Measurements from ENCODE around the gene IPCEF1. TPM values are rescaled to one million over a fixed set of nuclear protein-coding genes. Genes with fewer than 3 reads are reported as not detected.

Gene IPCEF1
- total and polyA plus RNA-seq, 4 donors: 0.46 to 2.8 (median 1.3) TPM

DNA sequence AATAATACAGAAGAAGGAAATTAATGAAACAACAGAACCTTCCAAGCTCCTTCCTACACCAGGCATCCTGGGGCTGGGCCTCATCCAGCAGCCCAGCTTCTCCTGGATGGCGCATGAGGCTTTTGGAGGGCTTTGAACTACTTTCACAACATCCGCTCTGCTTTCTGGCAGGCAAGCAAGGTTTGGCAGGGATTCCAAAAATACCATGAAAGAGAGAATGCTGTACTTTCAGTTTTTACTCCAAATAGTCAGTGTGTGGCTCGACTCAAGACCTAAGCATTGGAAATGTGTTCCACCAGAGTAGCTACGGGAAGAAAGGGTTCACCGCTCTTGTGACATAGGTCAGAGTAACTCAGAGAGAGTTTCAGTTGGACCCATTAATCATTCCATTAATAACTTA, 192.2 kb downstream of the IPCEF1 start:
- no peaks in the 10 kb centered on the region for H3K27me3 ChIP-seq (ENCODE audit: control insufficient read depth in 4 of 4, insufficient read depth in 4 of 4, low read length in 3 of 4)
- 21% methylated on average over 5 of the region's 5 CpGs for WGBS
- H3K27ac ChIP-seq (ENCODE audit: low read depth in 1 of 2, low read length in 2 of 2): peak overlapping the region in 1 of 2 donors; percentile 11
- H3K4me1 ChIP-seq (ENCODE audit: control insufficient read depth in 4 of 4, insufficient read depth in 4 of 4, low read length in 3 of 4): peaks cover 0 to 3% (median 0%) of the 10 kb centered on the region in 4 donors
- peak overlapping the region in 1 of 3 donors; percentile 32 for H3K4me3 ChIP-seq (ENCODE audit: low read depth in 1 of 3, low read length in 3 of 3)
- no peak for DNase-seq (ENCODE audit: low spot score)
- H3K36me3 ChIP-seq (ENCODE audit: control insufficient read depth in 4 of 4, insufficient read depth in 3 of 4, low read depth in 1 of 4, low read length in 3 of 4): no peaks in the 10 kb centered on the region
- H3K9me3 ChIP-seq (ENCODE audit: control insufficient read depth in 4 of 4, low read length in 3 of 4): no peaks in the 10 kb centered on the region
- H3K9ac ChIP-seq (ENCODE audit: low read depth in 1 of 2, low read length in 2 of 2): no peak overlapping the region
- peak; percentile 48 to 57 for TF ChIP-seq HNF4A (conservative IDR thresholded peaks at IDR 0.05)
- TF ChIP-seq RAD21 (IDR thresholded peaks at IDR 0.05): peak; percentile 36 to 40
- peak; percentile 65 for TF ChIP-seq YY1 (IDR thresholded peaks at IDR 0.05)
- TF ChIP-seq, protein P1, sequence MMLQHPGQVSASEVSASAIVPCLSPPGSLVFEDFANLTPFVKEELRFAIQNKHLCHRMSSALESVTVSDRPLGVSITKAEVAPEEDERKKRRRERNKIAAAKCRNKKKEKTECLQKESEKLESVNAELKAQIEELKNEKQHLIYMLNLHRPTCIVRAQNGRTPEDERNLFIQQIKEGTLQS (IDR thresholded peaks at IDR 0.05): no peak
- no peak for TF ChIP-seq HNF4G (IDR thresholded peaks at IDR 0.05)
- TF ChIP-seq, protein P2, sequence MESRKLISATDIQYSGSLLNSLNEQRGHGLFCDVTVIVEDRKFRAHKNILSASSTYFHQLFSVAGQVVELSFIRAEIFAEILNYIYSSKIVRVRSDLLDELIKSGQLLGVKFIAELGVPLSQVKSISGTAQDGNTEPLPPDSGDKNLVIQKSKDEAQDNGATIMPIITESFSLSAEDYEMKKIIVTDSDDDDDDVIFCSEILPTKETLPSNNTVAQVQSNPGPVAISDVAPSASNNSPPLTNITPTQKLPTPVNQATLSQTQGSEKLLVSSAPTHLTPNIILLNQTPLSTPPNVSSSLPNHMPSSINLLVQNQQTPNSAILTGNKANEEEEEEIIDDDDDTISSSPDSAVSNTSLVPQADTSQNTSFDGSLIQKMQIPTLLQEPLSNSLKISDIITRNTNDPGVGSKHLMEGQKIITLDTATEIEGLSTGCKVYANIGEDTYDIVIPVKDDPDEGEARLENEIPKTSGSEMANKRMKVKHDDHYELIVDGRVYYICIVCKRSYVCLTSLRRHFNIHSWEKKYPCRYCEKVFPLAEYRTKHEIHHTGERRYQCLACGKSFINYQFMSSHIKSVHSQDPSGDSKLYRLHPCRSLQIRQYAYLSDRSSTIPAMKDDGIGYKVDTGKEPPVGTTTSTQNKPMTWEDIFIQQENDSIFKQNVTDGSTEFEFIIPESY (IDR thresholded peaks at IDR 0.05): no peak
- TF ChIP-seq, protein P3, sequence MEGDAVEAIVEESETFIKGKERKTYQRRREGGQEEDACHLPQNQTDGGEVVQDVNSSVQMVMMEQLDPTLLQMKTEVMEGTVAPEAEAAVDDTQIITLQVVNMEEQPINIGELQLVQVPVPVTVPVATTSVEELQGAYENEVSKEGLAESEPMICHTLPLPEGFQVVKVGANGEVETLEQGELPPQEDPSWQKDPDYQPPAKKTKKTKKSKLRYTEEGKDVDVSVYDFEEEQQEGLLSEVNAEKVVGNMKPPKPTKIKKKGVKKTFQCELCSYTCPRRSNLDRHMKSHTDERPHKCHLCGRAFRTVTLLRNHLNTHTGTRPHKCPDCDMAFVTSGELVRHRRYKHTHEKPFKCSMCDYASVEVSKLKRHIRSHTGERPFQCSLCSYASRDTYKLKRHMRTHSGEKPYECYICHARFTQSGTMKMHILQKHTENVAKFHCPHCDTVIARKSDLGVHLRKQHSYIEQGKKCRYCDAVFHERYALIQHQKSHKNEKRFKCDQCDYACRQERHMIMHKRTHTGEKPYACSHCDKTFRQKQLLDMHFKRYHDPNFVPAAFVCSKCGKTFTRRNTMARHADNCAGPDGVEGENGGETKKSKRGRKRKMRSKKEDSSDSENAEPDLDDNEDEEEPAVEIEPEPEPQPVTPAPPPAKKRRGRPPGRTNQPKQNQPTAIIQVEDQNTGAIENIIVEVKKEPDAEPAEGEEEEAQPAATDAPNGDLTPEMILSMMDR (IDR thresholded peaks at IDR 0.05; ENCODE audit: low read depth, low read length, missing input control): no peak
- peak; percentile 84 for TF ChIP-seq NR2F2 (IDR thresholded peaks at IDR 0.05)
- no peak for TF ChIP-seq FOXA1 (IDR thresholded peaks at IDR 0.05)
- TF ChIP-seq, protein P4, sequence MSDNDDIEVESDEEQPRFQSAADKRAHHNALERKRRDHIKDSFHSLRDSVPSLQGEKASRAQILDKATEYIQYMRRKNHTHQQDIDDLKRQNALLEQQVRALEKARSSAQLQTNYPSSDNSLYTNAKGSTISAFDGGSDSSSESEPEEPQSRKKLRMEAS (IDR thresholded peaks at IDR 0.05): peak; percentile 81
- peak; percentile 25 to 78 for TF ChIP-seq GABPA (IDR thresholded peaks at IDR 0.05 in 1 of 2, conservative IDR thresholded peaks at IDR 0.05 in 1 of 2)
- no peak for TF ChIP-seq FOXA2 (IDR thresholded peaks at IDR 0.05)
- peak; percentile 76 to 78 for TF ChIP-seq RXRA (IDR thresholded peaks at IDR 0.05)
- TF ChIP-seq, protein P5, sequence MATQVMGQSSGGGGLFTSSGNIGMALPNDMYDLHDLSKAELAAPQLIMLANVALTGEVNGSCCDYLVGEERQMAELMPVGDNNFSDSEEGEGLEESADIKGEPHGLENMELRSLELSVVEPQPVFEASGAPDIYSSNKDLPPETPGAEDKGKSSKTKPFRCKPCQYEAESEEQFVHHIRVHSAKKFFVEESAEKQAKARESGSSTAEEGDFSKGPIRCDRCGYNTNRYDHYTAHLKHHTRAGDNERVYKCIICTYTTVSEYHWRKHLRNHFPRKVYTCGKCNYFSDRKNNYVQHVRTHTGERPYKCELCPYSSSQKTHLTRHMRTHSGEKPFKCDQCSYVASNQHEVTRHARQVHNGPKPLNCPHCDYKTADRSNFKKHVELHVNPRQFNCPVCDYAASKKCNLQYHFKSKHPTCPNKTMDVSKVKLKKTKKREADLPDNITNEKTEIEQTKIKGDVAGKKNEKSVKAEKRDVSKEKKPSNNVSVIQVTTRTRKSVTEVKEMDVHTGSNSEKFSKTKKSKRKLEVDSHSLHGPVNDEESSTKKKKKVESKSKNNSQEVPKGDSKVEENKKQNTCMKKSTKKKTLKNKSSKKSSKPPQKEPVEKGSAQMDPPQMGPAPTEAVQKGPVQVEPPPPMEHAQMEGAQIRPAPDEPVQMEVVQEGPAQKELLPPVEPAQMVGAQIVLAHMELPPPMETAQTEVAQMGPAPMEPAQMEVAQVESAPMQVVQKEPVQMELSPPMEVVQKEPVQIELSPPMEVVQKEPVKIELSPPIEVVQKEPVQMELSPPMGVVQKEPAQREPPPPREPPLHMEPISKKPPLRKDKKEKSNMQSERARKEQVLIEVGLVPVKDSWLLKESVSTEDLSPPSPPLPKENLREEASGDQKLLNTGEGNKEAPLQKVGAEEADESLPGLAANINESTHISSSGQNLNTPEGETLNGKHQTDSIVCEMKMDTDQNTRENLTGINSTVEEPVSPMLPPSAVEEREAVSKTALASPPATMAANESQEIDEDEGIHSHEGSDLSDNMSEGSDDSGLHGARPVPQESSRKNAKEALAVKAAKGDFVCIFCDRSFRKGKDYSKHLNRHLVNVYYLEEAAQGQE (IDR thresholded peaks at IDR 0.05): peak; percentile 72
- peak; percentile 43 for TF ChIP-seq TAF1 (conservative IDR thresholded peaks at IDR 0.05)
- TF ChIP-seq EGR1 (IDR thresholded peaks at IDR 0.05; ENCODE audit: low read depth in 2 of 2): no peak
- peak; percentile 60 for TF ChIP-seq SP1 (IDR thresholded peaks at IDR 0.05)
- peak in 1 of 2 donors; percentile 18 for TF ChIP-seq JUND (IDR thresholded peaks at IDR 0.05)

All from liver (tissue), 9 donors.